PC-3 (cell line): ENCODE measurements around the gene CXorf58. TPM values are rescaled to one million over a fixed set of nuclear protein-coding genes. Genes with fewer than 3 reads are reported as not detected.

Experiments used
- ATAC-seq: fragments of 200-7000 bp; cut with Tn5 transposase; 2 replicates; pipeline ENCODE4 v1.9.1; 2020; ENCODE audit warnings: mild to moderate bottlenecking, moderate library complexity
- BruUV-seq: library from RNA; stranded (reverse); fragments of 400-500 nt; replicated peaks from 2 replicates; lab custom pipeline; 2021; lab: Mats Ljungman, UMichigan
- CTCF ChIA-PET: fragments of 300-600 bp; sonication (Branson Sonifier 250); formaldehyde crosslinking; loops from one replicate; lab custom pipeline; 2022; ENCODE audit warnings: antibody characterized with exemption; lab: Charles Lee
- POLR2A ChIA-PET: fragments of 300-600 bp; sonication (Branson Sonifier 250); formaldehyde crosslinking; loops from one replicate; lab custom pipeline; 2022; ENCODE audit warnings: antibody characterized with exemption; ENCODE audit not compliant: unreplicated experiment; lab: Charles Lee
- DNase-seq: peaks from one replicate; pipeline ENCODE4 v3.0.0-alpha.2; 2015
- H2AFZ ChIP-seq: fragments of 300-600 bp; sonication (generic); 2 replicates; pipeline ENCODE4 v1.6.0; 2016; ENCODE audit warnings: antibody characterized with exemption, low read length
- H3F3A ChIP-seq: fragments of 300-600 bp; sonication (generic); one replicate; pipeline ENCODE4 v1.6.0; 2017; ENCODE audit warnings: antibody characterized with exemption, low read length, control low read depth, mild to moderate bottlenecking; ENCODE audit not compliant: unreplicated experiment
- H3K27ac ChIP-seq: fragments of 300-600 bp; sonication (generic); 2 replicates; pipeline ENCODE4 v1.5.1; 2016; ENCODE audit warnings: mild to moderate bottlenecking, low read length
- H3K27me3 ChIP-seq: fragments of 300-600 bp; sonication (generic); 2 replicates; pipeline ENCODE4 v1.6.1; 2016; ENCODE audit warnings: low read length, mixed read lengths
- H3K36me3 ChIP-seq: fragments of 300-600 bp; sonication (generic); 2 replicates; pipeline ENCODE4 v1.6.1; 2016; ENCODE audit warnings: low read depth, mixed run types, low read length, mixed read lengths
- H3K4me1 ChIP-seq: fragments of 300-600 bp; sonication (generic); 2 replicates; pipeline ENCODE4 v1.5.1; 2016; ENCODE audit warnings: low read length; ENCODE audit not compliant: insufficient read depth
- H3K4me2 ChIP-seq: fragments of 300-600 bp; sonication (generic); 2 replicates; pipeline ENCODE4 v1.6.0; 2016; ENCODE audit warnings: low read length
- H3K4me3 ChIP-seq: fragments of 300-600 bp; sonication (generic); 2 replicates; pipeline ENCODE4 v1.5.1; 2016; ENCODE audit warnings: mild to moderate bottlenecking, low read length, mixed read lengths
- H3K79me2 ChIP-seq: fragments of 300-600 bp; sonication (generic); 2 replicates; pipeline ENCODE4 v1.6.1; 2017; ENCODE audit warnings: low read length, mixed read lengths
- H3K9ac ChIP-seq: fragments of 300-600 bp; sonication (generic); 2 replicates; pipeline ENCODE4 v1.6.0; 2016; ENCODE audit warnings: mild to moderate bottlenecking, low read length
- H3K9me2 ChIP-seq: fragments of 300-600 bp; sonication (generic); replicated peaks from 2 replicates; pipeline ENCODE4 v1.6.1; 2016; ENCODE audit warnings: mixed run types, low read length, mixed read lengths
- H3K9me3 ChIP-seq: fragments of 300-600 bp; sonication (generic); 2 replicates; pipeline ENCODE4 v1.6.1; 2016; ENCODE audit warnings: low read length, mixed read lengths
- H4K20me1 ChIP-seq: fragments of 300-600 bp; sonication (generic); 2 replicates; pipeline ENCODE4 v1.6.1; 2016; ENCODE audit warnings: low read length, mixed read lengths
- CTCF ChIP-seq: fragments of 300-600 bp; sonication (generic); conservative IDR thresholded peaks from 2 replicates; pipeline ENCODE4 v1.5.1; 2017; ENCODE audit warnings: antibody characterized with exemption, low read depth, mild to moderate bottlenecking, low read length
- EZH2 ChIP-seq: fragments of 300-600 bp; sonication (generic); IDR thresholded peaks from one replicate; pipeline ENCODE4 v1.6.1; 2017; ENCODE audit warnings: antibody characterized with exemption, mild to moderate bottlenecking, low read length; ENCODE audit not compliant: unreplicated experiment
- EZH2phosphoT487 ChIP-seq: fragments of 300-600 bp; sonication (generic); IDR thresholded peaks from 2 replicates; pipeline ENCODE4 v1.6.1; 2018; ENCODE audit warnings: mild to moderate bottlenecking, antibody characterized with exemption, low read length, borderline replicate concordance
- intact Hi-C: fragments of 100-400 bp; cut with micrococcal nuclease; formaldehyde crosslinking; loops from 2 replicates; pipeline ENCODE4 v1.9.0; 2023
- total RNA-seq: library from RNA; depleted of rRNA; stranded (reverse); fragments of >200 nt; gene quantifications from 2 replicates; pipeline ENCODE4 v1.2.3, GENCODE V29; 2014; rRNA removed

CXorf58 gene
- total RNA-seq, 1 experiment from 2014 or later, result not detected

- H3K9me3 ChIP-seq, result no peaks in the 10 kb centered on the region
- DNase-seq (no peak), ATAC-seq (no peak)
- H3K4me1 ChIP-seq, result no peaks in the 10 kb centered on the region
- H3K27me3 ChIP-seq, result no peaks in the 10 kb centered on the region
- no peaks in the 10 kb centered on the region for H3K9me2 ChIP-seq
- H3K4me2 ChIP-seq, result no peak overlapping the region
- no peak overlapping the region for H2AFZ ChIP-seq
- no peaks in the 10 kb centered on the region for H3F3A ChIP-seq
- intact Hi-C loops, result no loop called here
- ChIA-PET CTCF (no interaction called here), POLR2A (no interaction called here)
- BruUV-seq, result no TSS peak
- no peak overlapping the region for H3K27ac ChIP-seq
- no peaks in the 10 kb centered on the region for H4K20me1 ChIP-seq
- no peak for TF ChIP-seq CTCF
- no peak for TF ChIP-seq EZH2phosphoT487
- TF ChIP-seq EZH2, result no peak
- H3K4me3 ChIP-seq, result no peak overlapping the region
- no peaks in the 10 kb centered on the region for H3K79me2 ChIP-seq
- H3K36me3 ChIP-seq, result no peaks in the 10 kb centered on the region
- H3K9ac ChIP-seq, result no peak overlapping the region
Measured at GRCh38 chrX:23981222-23981621, 73.4 kb downstream of the CXorf58 start.

GRCh38 chrX:23981711-23982110 is 73.9 kb downstream of the CXorf58 start:
- intact Hi-C loops, result no loop called here
- Histone ChIP-seq H3K9me3 (no peaks in the 10 kb centered on the region), H2AFZ (no peak overlapping the region), H3K27me3 (no peaks in the 10 kb centered on the region), H3K4me3 (no peak overlapping the region), H3K36me3 (no peaks in the 10 kb centered on the region), H3K9ac (no peak overlapping the region), H3F3A (no peaks in the 10 kb centered on the region), H3K27ac (no peak overlapping the region), H3K4me1 (no peaks in the 10 kb centered on the region), H3K4me2 (no peak overlapping the region), H3K79me2 (no peaks in the 10 kb centered on the region), H3K9me2 (no peaks in the 10 kb centered on the region), H4K20me1 (no peaks in the 10 kb centered on the region)
- no peak for ATAC-seq
- ChIA-PET CTCF (no interaction called here), POLR2A (no interaction called here)
- BruUV-seq, result no TSS peak
- no peak for DNase-seq
- no peak for TF ChIP-seq EZH2phosphoT487
- TF ChIP-seq EZH2, result no peak
- TF ChIP-seq CTCF, result no peak

- H3K4me2 ChIP-seq, result no peak overlapping the region
- no peak for TF ChIP-seq CTCF
- no peak for TF ChIP-seq EZH2
- TF ChIP-seq EZH2phosphoT487, result no peak
- H3K36me3 ChIP-seq, result peaks cover 6% of the 10 kb centered on the region; the same call in 1 of the 2 replicates
- no peaks in the 10 kb centered on the region for H3K9me2 ChIP-seq
- H3K9ac ChIP-seq, result no peak overlapping the region
- no peak overlapping the region for H2AFZ ChIP-seq
- no peaks in the 10 kb centered on the region for H3F3A ChIP-seq
- no TSS peak for BruUV-seq
- H3K4me1 ChIP-seq, result no peaks in the 10 kb centered on the region
- H3K27ac ChIP-seq, result no peak overlapping the region
- intact Hi-C loops, result no loop called here
- H3K4me3 ChIP-seq, result no peak overlapping the region
- no peaks in the 10 kb centered on the region for H4K20me1 ChIP-seq
- DNase-seq, result no peak
- CTCF ChIA-PET, result no interaction called here
- no peaks in the 10 kb centered on the region for H3K27me3 ChIP-seq
- ATAC-seq, result no peak
- no peaks in the 10 kb centered on the region for H3K79me2 ChIP-seq
- POLR2A ChIA-PET, result no interaction called here
- H3K9me3 ChIP-seq, result no peaks in the 10 kb centered on the region
Measured at GRCh38 chrX:23982891-23983290, 75.1 kb downstream of the CXorf58 start.

Other genes starting within 250 kb of the CXorf58 start
- gene PRDX4, start 240.5 kb upstream of the CXorf58 start, total RNA-seq, result 249 and 276 TPM in 2 replicates
- gene ACOT9, start 164.7 kb upstream of the CXorf58 start, total RNA-seq, result 66.2 and 75.6 TPM in 2 replicates
- 414 and 448 TPM in 2 replicates for gene SAT1, start 124.8 kb upstream of the CXorf58 start, total RNA-seq
- gene APOO, start 68 bp upstream of the CXorf58 start, total RNA-seq, result 30.4 and 34.0 TPM in 2 replicates
- 7.3 and 8.5 TPM in 2 replicates for gene KLHL15, start 119.2 kb downstream of the CXorf58 start, total RNA-seq
- 178 and 201 TPM in 2 replicates for gene EIF2S3, start 146.9 kb downstream of the CXorf58 start, total RNA-seq
- 21.0 and 25.9 TPM in 2 replicates for gene ZFX, start 241.7 kb downstream of the CXorf58 start, total RNA-seq